Astrocyte (in vitro differentiated cells and primary cell): ENCODE measurements around the gene TBC1D2. TPM values are rescaled to one million over a fixed set of nuclear protein-coding genes. Genes with fewer than 3 reads are reported as not detected.
"Not testable (repeated sequence)": the region's sequence is repeated elsewhere in the genome, so short reads cannot be mapped to it uniquely, and the experiment has no call there.

Experiments
- DNase-seq: peaks from one replicate; pipeline ENCODE4 v3.0.0-alpha.2; 2010; ENCODE audit warnings: low read depth
- FAIRE-seq: peaks from 2 replicates; lab custom pipeline; 2011; peaks lifted over from hg19 to GRCh38; lab: Jason Lieb, UNC
- H2AFZ ChIP-seq: 2 replicates; pipeline ENCODE4 v1.6.0; 2012; ENCODE audit warnings: low read depth, low read length, inconsistent platforms
- H3K27ac ChIP-seq: 2 replicates; pipeline ENCODE4 v1.5.1; 2011; ENCODE audit warnings: low read depth, low read length, inconsistent platforms
- H3K27me3 ChIP-seq: 2 replicates; pipeline ENCODE4 v1.6.0; 2011; ENCODE audit warnings: low read length, inconsistent platforms; ENCODE audit not compliant: insufficient read depth
- H3K36me3 ChIP-seq: 2 replicates; pipeline ENCODE4 v1.5.1; 2011; ENCODE audit warnings: low read length, inconsistent platforms; ENCODE audit not compliant: insufficient read depth
- H3K4me1 ChIP-seq: 2 replicates; pipeline ENCODE4 v1.5.1; 2011; ENCODE audit warnings: low read length, inconsistent platforms; ENCODE audit not compliant: insufficient read depth
- H3K4me2 ChIP-seq: 2 replicates; pipeline ENCODE4 v1.6.0; 2012; ENCODE audit warnings: low read length, inconsistent platforms
- H3K4me3 ChIP-seq: 2 replicates; pipeline ENCODE4 v1.5.1; 2011; ENCODE audit warnings: low read depth, mild to moderate bottlenecking, low read length, inconsistent platforms; ENCODE audit not compliant: insufficient read depth
- H3K79me2 ChIP-seq: 2 replicates; pipeline ENCODE4 v1.6.0; 2012; ENCODE audit warnings: mild to moderate bottlenecking, low read length, inconsistent platforms; ENCODE audit not compliant: insufficient read depth
- H3K9ac ChIP-seq: 2 replicates; pipeline ENCODE4 v1.6.0; 2012; ENCODE audit warnings: mild to moderate bottlenecking, low read length, inconsistent platforms
- H3K9me3 ChIP-seq: 2 replicates; pipeline ENCODE4 v1.5.1; 2012; ENCODE audit warnings: low read depth, mild to moderate bottlenecking, low read length, inconsistent platforms; ENCODE audit not compliant: insufficient read depth
- H4K20me1 ChIP-seq: 2 replicates; pipeline ENCODE4 v1.6.0; 2012; ENCODE audit warnings: low read length, inconsistent platforms; ENCODE audit not compliant: insufficient read depth
- H3K27ac Mint-ChIP-seq: one replicate; pipeline ENCODE4 v1.8.0; 2021; ENCODE audit warnings: mild to moderate bottlenecking, mixed read lengths; ENCODE audit not compliant: unreplicated experiment
- H3K27me3 Mint-ChIP-seq: one replicate; pipeline ENCODE4 v1.8.0; 2021; ENCODE audit warnings: low read depth, mixed read lengths; ENCODE audit not compliant: unreplicated experiment
- H3K36me3 Mint-ChIP-seq: one replicate; pipeline ENCODE4 v1.8.0; 2021; ENCODE audit warnings: low read depth, mixed read lengths; ENCODE audit not compliant: unreplicated experiment
- H3K4me1 Mint-ChIP-seq: one replicate; pipeline ENCODE4 v1.8.0; 2021; ENCODE audit warnings: low read depth, mixed read lengths; ENCODE audit not compliant: unreplicated experiment
- H3K4me3 Mint-ChIP-seq: one replicate; pipeline ENCODE4 v1.8.0; 2021; ENCODE audit warnings: mild to moderate bottlenecking, moderate library complexity, mixed read lengths; ENCODE audit not compliant: unreplicated experiment
- H3K9me3 Mint-ChIP-seq: one replicate; pipeline ENCODE4 v1.8.0; 2021; ENCODE audit warnings: mild to moderate bottlenecking, mixed read lengths; ENCODE audit not compliant: unreplicated experiment
- EZH2 ChIP-seq: IDR thresholded peaks from 2 replicates; pipeline ENCODE4 v1.6.1; 2012; ENCODE audit warnings: mild to moderate bottlenecking, low read length, inconsistent platforms; ENCODE audit not compliant: insufficient read depth
- total RNA-seq: library from RNA; stranded (reverse); gene quantifications from 2 replicates; pipeline ENCODE4 v1.2.1, GENCODE V29; 2021
- TF ChIP-seq, protein P1 (sequence below): IDR thresholded peaks from 2 replicates; pipeline ENCODE4 v1.5.1; 2011; ENCODE audit warnings: low read depth, mild to moderate bottlenecking, inconsistent platforms, low read length, moderate library complexity; ENCODE audit not compliant: insufficient read depth

Gene TBC1D2
- total RNA-seq, 1 donor from 2014 or later = 9.6 TPM

- Mint-ChIP-seq H3K9me3 (peaks cover 3% of the 10 kb centered on the region), H3K4me1 (peaks cover 6% of the 10 kb centered on the region), H3K4me3 (no peak overlapping the region), H3K27ac (no peak overlapping the region), H3K36me3 (no peaks in the 10 kb centered on the region), H3K27me3 (peaks cover 18% of the 10 kb centered on the region)
- no peak overlapping the region for H3K4me3 ChIP-seq
- H3K9ac ChIP-seq = no peak overlapping the region
- peaks cover 25% of the 10 kb centered on the region for H3K27me3 ChIP-seq
- H3K9me3 ChIP-seq = no peaks in the 10 kb centered on the region
- no peaks in the 10 kb centered on the region for H3K4me1 ChIP-seq
- no peak overlapping the region for H2AFZ ChIP-seq
- H3K36me3 ChIP-seq = no peaks in the 10 kb centered on the region
- DNase-seq (no peak), FAIRE-seq (no peak)
- H3K4me2 ChIP-seq = no peak overlapping the region
- H3K27ac ChIP-seq = no peak overlapping the region
- no peaks in the 10 kb centered on the region for H3K79me2 ChIP-seq
- TF ChIP-seq EZH2 = no peak
- TF ChIP-seq, protein P1, sequence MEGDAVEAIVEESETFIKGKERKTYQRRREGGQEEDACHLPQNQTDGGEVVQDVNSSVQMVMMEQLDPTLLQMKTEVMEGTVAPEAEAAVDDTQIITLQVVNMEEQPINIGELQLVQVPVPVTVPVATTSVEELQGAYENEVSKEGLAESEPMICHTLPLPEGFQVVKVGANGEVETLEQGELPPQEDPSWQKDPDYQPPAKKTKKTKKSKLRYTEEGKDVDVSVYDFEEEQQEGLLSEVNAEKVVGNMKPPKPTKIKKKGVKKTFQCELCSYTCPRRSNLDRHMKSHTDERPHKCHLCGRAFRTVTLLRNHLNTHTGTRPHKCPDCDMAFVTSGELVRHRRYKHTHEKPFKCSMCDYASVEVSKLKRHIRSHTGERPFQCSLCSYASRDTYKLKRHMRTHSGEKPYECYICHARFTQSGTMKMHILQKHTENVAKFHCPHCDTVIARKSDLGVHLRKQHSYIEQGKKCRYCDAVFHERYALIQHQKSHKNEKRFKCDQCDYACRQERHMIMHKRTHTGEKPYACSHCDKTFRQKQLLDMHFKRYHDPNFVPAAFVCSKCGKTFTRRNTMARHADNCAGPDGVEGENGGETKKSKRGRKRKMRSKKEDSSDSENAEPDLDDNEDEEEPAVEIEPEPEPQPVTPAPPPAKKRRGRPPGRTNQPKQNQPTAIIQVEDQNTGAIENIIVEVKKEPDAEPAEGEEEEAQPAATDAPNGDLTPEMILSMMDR = no peak
- no peaks in the 10 kb centered on the region for H4K20me1 ChIP-seq
Observed at GRCh38 chr9:98275159-98275558, 19.7 kb upstream of the TBC1D2 start.

DNA sequence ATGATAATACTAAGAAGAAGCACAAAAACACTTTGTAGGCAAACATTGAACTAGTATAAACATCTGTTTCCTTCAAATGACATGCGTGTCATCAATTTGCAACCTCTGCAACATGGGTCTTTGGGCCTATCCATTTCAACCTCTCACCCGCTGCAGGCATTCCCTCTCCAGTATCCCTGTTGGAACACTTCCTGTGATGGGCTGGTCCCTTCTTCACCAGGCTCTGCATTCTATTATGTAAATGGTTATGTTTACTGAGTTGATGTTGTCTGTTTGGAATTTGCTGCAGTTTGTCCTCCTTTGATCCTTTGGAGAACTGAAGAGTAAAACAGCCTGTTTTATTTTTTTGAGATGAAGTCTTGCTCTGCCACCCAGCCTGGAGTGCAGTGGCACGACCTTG, 16.6 kb upstream of the TBC1D2 start:
- Mint-ChIP-seq H3K4me3 (no peak overlapping the region), H3K9me3 (no peaks in the 10 kb centered on the region), H3K27ac (no peak overlapping the region), H3K4me1 (peaks cover 14% of the 10 kb centered on the region), H3K27me3 (peaks cover 16% of the 10 kb centered on the region), H3K36me3 (no peaks in the 10 kb centered on the region)
- no peak for DNase-seq
- no peaks in the 10 kb centered on the region for H4K20me1 ChIP-seq
- peaks cover 7% of the 10 kb centered on the region for H3K27me3 ChIP-seq
- H3K36me3 ChIP-seq = no peaks in the 10 kb centered on the region
- H3K4me3 ChIP-seq = no peak overlapping the region
- H3K4me1 ChIP-seq = no peaks in the 10 kb centered on the region
- no peak overlapping the region for H3K27ac ChIP-seq
- H3K9me3 ChIP-seq = no peaks in the 10 kb centered on the region
- TF ChIP-seq, protein P1 = no peak
- no peak for TF ChIP-seq EZH2
- no peak overlapping the region for H2AFZ ChIP-seq
- H3K9ac ChIP-seq = no peak overlapping the region
- H3K79me2 ChIP-seq = no peaks in the 10 kb centered on the region
- H3K4me2 ChIP-seq = no peak overlapping the region
- FAIRE-seq = no peak

DNA sequence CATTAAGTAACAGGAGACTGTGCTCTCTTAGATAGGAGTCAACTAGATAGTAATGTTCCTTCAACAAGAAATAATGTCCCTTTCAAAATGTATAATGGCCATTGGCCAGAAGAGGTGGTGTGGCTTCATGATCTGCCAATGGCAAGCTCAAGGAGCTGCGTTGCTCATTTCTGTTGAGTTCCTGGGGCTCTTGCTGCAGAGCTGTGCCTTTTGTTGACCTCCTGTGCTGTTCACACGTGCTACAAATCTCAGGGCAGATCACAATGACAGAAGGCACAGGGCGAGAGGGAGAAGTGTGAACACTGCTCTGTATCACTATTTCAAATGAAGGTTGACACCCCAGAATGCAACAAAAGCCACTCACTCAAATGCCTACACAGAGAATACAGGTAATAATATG, 16.0 kb upstream of the TBC1D2 start:
- peaks cover 14% of the 10 kb centered on the region for H3K4me1 Mint-ChIP-seq
- no peaks in the 10 kb centered on the region for H3K9me3 Mint-ChIP-seq
- H3K27ac Mint-ChIP-seq = no peak overlapping the region

GRCh38 chr9:98270284-98270683, 14.8 kb upstream of the TBC1D2 start:
- not testable (repeated sequence) for H3K9me3 Mint-ChIP-seq, DNase-seq

More for the DNA sequence above, 16.0 kb upstream of the TBC1D2 start:
- no peaks in the 10 kb centered on the region for H3K9me3 ChIP-seq
- H3K4me3 Mint-ChIP-seq = no peak overlapping the region
- no peak for DNase-seq
- H3K27me3 ChIP-seq = peaks cover 4% of the 10 kb centered on the region
- no peaks in the 10 kb centered on the region for H3K36me3 Mint-ChIP-seq
- H3K36me3 ChIP-seq = no peaks in the 10 kb centered on the region
- no peaks in the 10 kb centered on the region for H3K4me1 ChIP-seq
- no peak overlapping the region for H3K4me2 ChIP-seq
- no peaks in the 10 kb centered on the region for H3K79me2 ChIP-seq
- H2AFZ ChIP-seq = no peak overlapping the region
- no peaks in the 10 kb centered on the region for H4K20me1 ChIP-seq
- no peak for FAIRE-seq
- TF ChIP-seq, protein P1 = no peak
- TF ChIP-seq EZH2 = no peak
- H3K27me3 Mint-ChIP-seq = peaks cover 16% of the 10 kb centered on the region
- no peak overlapping the region for H3K27ac ChIP-seq
- no peak overlapping the region for H3K4me3 ChIP-seq
- no peak overlapping the region for H3K9ac ChIP-seq

More at GRCh38 chr9:98270284-98270683, 14.8 kb upstream of the TBC1D2 start:
- H2AFZ ChIP-seq, H3K27me3 ChIP-seq, H3K36me3 Mint-ChIP-seq, H3K9me3 ChIP-seq, H3K79me2 ChIP-seq, H3K4me3 Mint-ChIP-seq, H3K4me3 ChIP-seq, H3K27ac ChIP-seq, H3K27ac Mint-ChIP-seq, H3K9ac ChIP-seq, H3K36me3 ChIP-seq, H3K4me1 ChIP-seq, FAIRE-seq, H3K4me2 ChIP-seq, H4K20me1 ChIP-seq: not testable (repeated sequence)
- Mint-ChIP-seq H3K27me3 (peaks cover 16% of the 10 kb centered on the region), H3K4me1 (peaks cover 19% of the 10 kb centered on the region)
